Vagina (tissue), 2 donors: ENCODE measurements around the gene CD44. TPM values are rescaled to one million over a fixed set of nuclear protein-coding genes. Genes with fewer than 3 reads are reported as not detected.
A peak's percentile ranks its signal among the peaks of the same experiment; 100 is the strongest.

ENCODE experiments used
- DNase-seq, 2 donors: peaks; one replicate each; pipeline ENCODE4 v3.0.0-alpha.2; 2017; ENCODE audit errors: extremely low spot score in 2 of 2
- H3K27ac ChIP-seq: fragments of 200-600 bp; sonication (generic); one replicate; pipeline ENCODE4 v1.5.1; 2019
- H3K27me3 ChIP-seq: fragments of 200-600 bp; sonication (generic); one replicate; pipeline ENCODE4 v1.5.1; 2019
- H3K36me3 ChIP-seq, 2 donors: fragments of 200-600 bp; sonication (generic); one replicate each; pipeline ENCODE4 v1.5.1; 2017 to 2019
- H3K4me1 ChIP-seq: fragments of 200-600 bp; sonication (generic); one replicate; pipeline ENCODE4 v1.5.1; 2019
- H3K4me3 ChIP-seq, 2 donors: fragments of 200-600 bp; sonication (generic); 1 replicate in 1 of 2; 2 replicates in 1 of 2; pipeline ENCODE4 v1.5.1; 2016 to 2019
- H3K9me3 ChIP-seq: fragments of 200-600 bp; sonication (generic); one replicate; pipeline ENCODE4 v1.5.1; 2019
- POLR2A ChIP-seq, 2 donors: fragments of 450-650 bp; IDR thresholded peaks; one replicate each; pipeline ENCODE4 v1.6.1; 2017; ENCODE audit warnings: antibody characterized with exemption in 2 of 2, mild to moderate bottlenecking in 2 of 2, moderate library complexity in 2 of 2
- POLR2AphosphoS5 ChIP-seq, 2 donors: sonication (generic); formaldehyde crosslinking; IDR thresholded peaks; one replicate each; pipeline ENCODE4 v1.9.0; 2017; ENCODE audit warnings: antibody characterized with exemption in 2 of 2, mild to moderate bottlenecking in 2 of 2, low read depth in 1 of 2; ENCODE audit not compliant: insufficient read depth in 1 of 2
- intact Hi-C: fragments of 100-400 bp; cut with DNase I; formaldehyde crosslinking; loops from one replicate; pipeline ENCODE4 v1.15.1; 2023
- total RNA-seq: library from RNA; depleted of rRNA; stranded (reverse); fragments of >200 nt; gene quantifications from one replicate; pipeline ENCODE4 v1.2.3, GENCODE V29; 2016
- TF ChIP-seq, protein P1 (sequence below), 3 experiments: fragments of 450-650 bp in 2 of 3; fragments of 200-600 bp in 1 of 3; sonication (generic) in 1 of 3; IDR thresholded peaks; one replicate each; pipeline ENCODE4 v1.5.1; 2017 to 2019; ENCODE audit warnings: antibody characterized with exemption in 3 of 3, mild to moderate bottlenecking in 2 of 3, moderate library complexity in 2 of 3

CD44 gene
- total RNA-seq, 1 donor from 2014 or later = 869 TPM

GRCh38 chr11:35097814-35098455 is 41.0 kb upstream of the CD44 start:
- Histone ChIP-seq H3K4me1 (peaks cover 14% of the 10 kb centered on the region), H3K27me3 (no peaks in the 10 kb centered on the region), H3K4me3 (no peak overlapping the region), H3K36me3 (no peaks in the 10 kb centered on the region), H3K9me3 (no peaks in the 10 kb centered on the region), H3K27ac (peak overlapping the region; percentile 38)
- intact Hi-C loops = loop anchor here (10.0 kb wide), 1 partner anchor 57 kb away; no protein-coding TSS in a partner anchor
- TF ChIP-seq POLR2A (IDR thresholded peaks at IDR 0.05) (no peak), POLR2AphosphoS5 (IDR thresholded peaks at IDR 0.05; ENCODE audit: insufficient read depth in 1 of 2, low read depth in 1 of 2) (no peak)
- TF ChIP-seq, protein P1, sequence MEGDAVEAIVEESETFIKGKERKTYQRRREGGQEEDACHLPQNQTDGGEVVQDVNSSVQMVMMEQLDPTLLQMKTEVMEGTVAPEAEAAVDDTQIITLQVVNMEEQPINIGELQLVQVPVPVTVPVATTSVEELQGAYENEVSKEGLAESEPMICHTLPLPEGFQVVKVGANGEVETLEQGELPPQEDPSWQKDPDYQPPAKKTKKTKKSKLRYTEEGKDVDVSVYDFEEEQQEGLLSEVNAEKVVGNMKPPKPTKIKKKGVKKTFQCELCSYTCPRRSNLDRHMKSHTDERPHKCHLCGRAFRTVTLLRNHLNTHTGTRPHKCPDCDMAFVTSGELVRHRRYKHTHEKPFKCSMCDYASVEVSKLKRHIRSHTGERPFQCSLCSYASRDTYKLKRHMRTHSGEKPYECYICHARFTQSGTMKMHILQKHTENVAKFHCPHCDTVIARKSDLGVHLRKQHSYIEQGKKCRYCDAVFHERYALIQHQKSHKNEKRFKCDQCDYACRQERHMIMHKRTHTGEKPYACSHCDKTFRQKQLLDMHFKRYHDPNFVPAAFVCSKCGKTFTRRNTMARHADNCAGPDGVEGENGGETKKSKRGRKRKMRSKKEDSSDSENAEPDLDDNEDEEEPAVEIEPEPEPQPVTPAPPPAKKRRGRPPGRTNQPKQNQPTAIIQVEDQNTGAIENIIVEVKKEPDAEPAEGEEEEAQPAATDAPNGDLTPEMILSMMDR (IDR thresholded peaks at IDR 0.05) = no peak
- peak in 1 of 2 donors; percentile 71 for DNase-seq

DNA sequence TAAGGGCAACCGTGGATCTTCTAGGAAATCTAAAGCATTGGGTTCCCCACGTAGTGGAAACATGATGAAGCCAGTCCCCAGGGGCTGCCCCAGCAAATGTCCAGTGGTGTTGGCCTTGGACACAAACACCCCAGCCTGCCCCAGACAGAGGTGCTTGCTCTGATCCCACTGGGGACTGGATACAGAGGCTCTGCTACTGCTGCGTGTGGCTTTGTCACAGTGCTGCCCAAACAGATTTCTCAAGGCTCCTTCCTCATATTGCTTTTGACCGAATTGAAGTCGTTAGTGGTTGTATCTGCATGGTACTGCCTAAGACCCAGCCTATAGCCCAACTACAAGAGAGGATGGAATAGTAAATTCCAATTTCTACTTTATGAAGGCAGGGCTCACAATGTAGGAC is 40.1 kb upstream of the CD44 start:
- no peak for DNase-seq
- no peak overlapping the region for H3K4me3 ChIP-seq
- intact Hi-C loops = loop anchor here (10.0 kb wide), 1 partner anchor 56 kb away; no protein-coding TSS in a partner anchor
- no peaks in the 10 kb centered on the region for H3K9me3 ChIP-seq
- H3K27ac ChIP-seq = peak overlapping the region; percentile 61
- no peaks in the 10 kb centered on the region for H3K27me3 ChIP-seq
- TF ChIP-seq POLR2A (IDR thresholded peaks at IDR 0.05) = no peak
- TF ChIP-seq, protein P1 (IDR thresholded peaks at IDR 0.05) = no peak
- TF ChIP-seq POLR2AphosphoS5 (IDR thresholded peaks at IDR 0.05; ENCODE audit: insufficient read depth in 1 of 2, low read depth in 1 of 2) = no peak
- H3K36me3 ChIP-seq = no peaks in the 10 kb centered on the region
- H3K4me1 ChIP-seq = peaks cover 14% of the 10 kb centered on the region

DNA sequence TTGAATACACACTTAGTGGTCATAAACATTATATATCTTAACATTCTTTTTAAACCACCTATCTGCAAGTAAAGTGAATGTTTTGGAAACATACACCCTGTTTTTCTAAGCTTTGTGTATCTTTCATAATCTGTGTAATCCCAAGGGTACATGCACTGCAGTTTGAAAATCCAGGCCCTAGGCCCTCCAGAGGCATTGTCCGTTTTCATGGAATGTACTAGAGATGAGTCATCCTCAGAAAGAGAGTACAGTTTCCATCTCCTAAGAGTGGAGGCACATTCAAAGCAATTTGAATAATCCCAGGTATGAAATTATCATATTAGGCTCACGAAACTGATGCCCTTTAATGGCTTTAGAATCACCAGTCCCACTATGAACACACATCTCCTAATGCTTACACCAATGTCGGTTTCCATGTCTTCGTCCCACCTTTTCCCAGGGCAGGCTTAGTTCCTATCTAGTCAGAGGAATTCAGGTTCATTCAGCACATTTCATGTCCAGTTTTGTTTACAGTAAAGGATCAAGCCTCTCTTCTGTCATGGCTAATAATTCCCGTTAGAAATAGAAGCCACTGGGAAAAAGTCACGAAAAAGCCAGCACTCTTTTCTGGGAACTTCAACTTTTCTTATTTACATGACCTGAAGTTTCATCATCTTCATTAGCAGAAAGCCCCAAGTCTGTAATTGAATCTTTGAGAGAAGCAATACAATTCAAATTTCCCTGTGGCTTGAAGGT is 39.5 kb upstream of the CD44 start:
- peaks cover 14% of the 10 kb centered on the region for H3K4me1 ChIP-seq
- H3K9me3 ChIP-seq = no peaks in the 10 kb centered on the region
- H3K27ac ChIP-seq = peak overlapping the region; percentile 61
- H3K27me3 ChIP-seq = no peaks in the 10 kb centered on the region
- TF ChIP-seq, protein P1 (IDR thresholded peaks at IDR 0.05) = no peak
- no peak for TF ChIP-seq POLR2AphosphoS5 (IDR thresholded peaks at IDR 0.05; ENCODE audit: insufficient read depth in 1 of 2, low read depth in 1 of 2)
- intact Hi-C loops = loop anchor here (10.0 kb wide), 1 partner anchor 55 kb away; no protein-coding TSS in a partner anchor
- no peak for DNase-seq
- no peak overlapping the region for H3K4me3 ChIP-seq
- no peaks in the 10 kb centered on the region for H3K36me3 ChIP-seq

GRCh38 chr11:35100013-35100383 is 39.0 kb upstream of the CD44 start:
- TF ChIP-seq, protein P1 (IDR thresholded peaks at IDR 0.05) = no peak
- no peak for TF ChIP-seq POLR2A (IDR thresholded peaks at IDR 0.05)
- peak in 1 of 2 donors; percentile 72 for TF ChIP-seq POLR2AphosphoS5 (IDR thresholded peaks at IDR 0.05; ENCODE audit: insufficient read depth in 1 of 2, low read depth in 1 of 2)
- intact Hi-C loops = no loop called here
- Histone ChIP-seq H3K36me3 (no peaks in the 10 kb centered on the region), H3K9me3 (no peaks in the 10 kb centered on the region), H3K27ac (peak overlapping the region; percentile 61), H3K27me3 (no peaks in the 10 kb centered on the region), H3K4me1 (peaks cover 14% of the 10 kb centered on the region), H3K4me3 (no peak overlapping the region)
- no peak for DNase-seq

DNA sequence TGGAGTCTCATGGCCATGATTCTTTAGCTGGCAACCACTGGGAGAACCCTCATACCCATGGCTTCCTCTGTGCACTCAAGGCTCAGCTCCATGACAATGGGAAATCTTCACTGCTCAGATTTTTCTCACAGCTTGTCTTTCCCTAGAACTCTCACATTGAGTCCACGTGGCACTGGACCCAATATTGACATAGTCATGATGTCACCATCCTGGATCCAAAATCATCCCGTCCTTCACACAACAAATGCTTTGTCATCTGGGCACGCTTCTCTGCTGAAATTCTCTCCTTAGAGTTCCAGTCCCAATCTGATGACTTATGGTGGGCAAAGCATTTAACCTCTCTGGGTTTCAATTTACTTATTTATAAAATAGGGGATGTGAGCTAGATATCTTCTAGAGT is 37.7 kb upstream of the CD44 start:
- Histone ChIP-seq H3K4me3 (no peak overlapping the region), H3K27ac (peak overlapping the region; percentile 61), H3K4me1 (peaks cover 14% of the 10 kb centered on the region), H3K9me3 (no peaks in the 10 kb centered on the region), H3K27me3 (no peaks in the 10 kb centered on the region), H3K36me3 (no peaks in the 10 kb centered on the region)
- DNase-seq = no peak
- intact Hi-C loops = no loop called here
- TF ChIP-seq, protein P1 (IDR thresholded peaks at IDR 0.05) = no peak
- TF ChIP-seq POLR2A (IDR thresholded peaks at IDR 0.05) = no peak
